DMS53 treated with DMSO at 0.1 percent for 48 hours (cell line): ENCODE measurements around the gene NIPSNAP3A.
A peak's percentile ranks its signal among the peaks of the same experiment; 100 is the strongest.
"Not testable (repeated sequence)": the region's sequence is repeated elsewhere in the genome, so short reads cannot be mapped to it uniquely, and the experiment has no call there.

Source experiments
- DNase-seq: peaks from one replicate; lab custom pipeline; 2025; ENCODE audit not compliant: unreplicated experiment; lab: John Stamatoyannopoulos, UW

Gene NIPSNAP3A

GRCh38 chr9:104747565-104748358 is at the start of gene NIPSNAP3A:
TSS of gene NIPSNAP3A (plus strand) at chr9:104747683. CDS start at chr9:104747793, 110 bp downstream.
- peak; percentile 68 for DNase-seq

- DNase-seq = no peak
These were observed 47.2 kb upstream of the NIPSNAP3A start for GRCh38 chr9:104700306-104700705.

GRCh38 chr9:104708737-104709136 is 38.7 kb upstream of the NIPSNAP3A start:
- not testable (repeated sequence) for DNase-seq

- DNase-seq = no peak
These were observed 35.9 kb upstream of the NIPSNAP3A start for GRCh38 chr9:104711604-104712003.

- DNase-seq = no peak
These were observed 22.5 kb upstream of the NIPSNAP3A start for GRCh38 chr9:104725014-104725413.

- no peak for DNase-seq
These were observed 9.0 kb upstream of the NIPSNAP3A start for GRCh38 chr9:104738452-104738851.

GRCh38 chr9:104740621-104741020 is 6.9 kb upstream of the NIPSNAP3A start:
- no peak for DNase-seq

- peak; percentile 64 for DNase-seq
These were observed 4.0 kb upstream of the NIPSNAP3A start for GRCh38 chr9:104743376-104743985.

GRCh38 chr9:104745852-104746251 is 1.6 kb upstream of the NIPSNAP3A start:
- no peak for DNase-seq

GRCh38 chr9:104746285-104746684 is 1.2 kb upstream of the NIPSNAP3A start:
- no peak for DNase-seq

- no peak for DNase-seq
These were observed 685 bp upstream of the NIPSNAP3A start for GRCh38 chr9:104746798-104747197.

GRCh38 chr9:104747245-104747564 is 278 bp upstream of the NIPSNAP3A start:
- no peak for DNase-seq

- DNase-seq = no peak
These were observed 1.0 kb downstream of the NIPSNAP3A start for GRCh38 chr9:104748359-104749031.

GRCh38 chr9:104750185-104750767 is 2.8 kb downstream of the NIPSNAP3A start:
- DNase-seq = no peak

- DNase-seq = peak; percentile 36
These were observed 11.5 kb downstream of the NIPSNAP3A start for GRCh38 chr9:104758974-104759373.

GRCh38 chr9:104765138-104765537 is 17.7 kb downstream of the NIPSNAP3A start:
- no peak for DNase-seq

- no peak for DNase-seq
These were observed 18.5 kb downstream of the NIPSNAP3A start for GRCh38 chr9:104766025-104766424.

GRCh38 chr9:104767507-104767906 is 20.0 kb downstream of the NIPSNAP3A start:
- no peak for DNase-seq

- not testable (repeated sequence) for DNase-seq
These were observed 21.5 kb downstream of the NIPSNAP3A start for GRCh38 chr9:104769029-104769428.

- no peak for DNase-seq
These were observed 22.2 kb downstream of the NIPSNAP3A start for GRCh38 chr9:104769655-104770054.

GRCh38 chr9:104772714-104773510 is 25.4 kb downstream of the NIPSNAP3A start:
- DNase-seq = no peak
